Mucosa of descending colon (tissue), 3 donors: ENCODE results near the gene RUNDC3A. TPM values are rescaled to one million over a fixed set of nuclear protein-coding genes. Genes with fewer than 3 reads are reported as not detected.

Experiments used
- ATAC-seq: fragments of 200-7000 bp; cut with Tn5 transposase; one replicate; pipeline ENCODE4 v1.9.1; 2020; ENCODE audit warnings: mild to moderate bottlenecking, moderate library complexity
- DNase-seq, 3 donors: peaks; one replicate each; pipeline ENCODE4 v3.0.0-alpha.2; 2020
- H3K36me3 ChIP-seq: fragments of 200-600 bp; one replicate; pipeline ENCODE4 v1.8.0; 2021; ENCODE audit warnings: low read depth, mild to moderate bottlenecking
- H3K4me1 ChIP-seq: fragments of 200-600 bp; one replicate; pipeline ENCODE4 v1.8.0; 2021; ENCODE audit warnings: low read depth, mild to moderate bottlenecking
- H3K4me3 ChIP-seq: fragments of 200-600 bp; one replicate; pipeline ENCODE4 v1.8.0; 2021; ENCODE audit warnings: mild to moderate bottlenecking
- H3K9me3 ChIP-seq: fragments of 200-600 bp; one replicate; pipeline ENCODE4 v1.8.0; 2021; ENCODE audit warnings: mild to moderate bottlenecking
- intact Hi-C, 2 donors: fragments of 100-400 bp; cut with DNase I in 1 of 2; cut with micrococcal nuclease in 1 of 2; formaldehyde crosslinking; loops; one replicate each; pipeline versions ENCODE4 v1.11.0 to v1.11.1; 2022; cut with DNase I, micrococcal nuclease
- total RNA-seq, 3 donors: library from RNA; stranded (reverse); fragmentation: NEBNext Ultra II Directional in 2 of 3; extraction: Animal tissue kit (Norgen Biotek cat#: 25700) in 2 of 3; gene quantifications; one replicate each; pipeline versions ENCODE4 v1.2.1 to v1.2.4, GENCODE V29; 2021 to 2023
- TF ChIP-seq, protein P1 (sequence below): fragments of 200-600 bp; IDR thresholded peaks from one replicate; pipeline ENCODE4 v1.8.0; 2022; ENCODE audit warnings: antibody characterized with exemption, mild to moderate bottlenecking
- donor health status: DM: no; HTN: no; CAD: no; lungs with moderate emphysema.
- donor health status: DM: no; HTN: no; CAD: no.
- donor health status: DM: no; HTN: yes; CAD: no.

RUNDC3A gene
- total RNA-seq, 3 donors from 2014 or later = 0.34 to 3.7 (median 1.4) TPM

DNA sequence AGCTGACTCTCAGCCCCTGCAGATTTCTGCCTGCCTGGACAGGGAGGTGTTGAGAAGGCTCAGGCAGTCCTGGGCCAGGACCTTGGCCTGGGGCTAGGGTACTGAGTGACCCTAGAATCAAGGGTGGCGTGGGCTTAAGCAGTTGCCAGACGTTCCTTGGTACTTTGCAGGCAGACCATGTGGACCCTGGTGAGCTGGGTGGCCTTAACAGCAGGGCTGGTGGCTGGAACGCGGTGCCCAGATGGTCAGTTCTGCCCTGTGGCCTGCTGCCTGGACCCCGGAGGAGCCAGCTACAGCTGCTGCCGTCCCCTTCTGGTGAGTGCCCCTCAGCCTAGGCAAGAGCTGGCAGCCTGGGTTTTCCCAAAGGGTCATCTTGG, 40.6 kb downstream of the RUNDC3A start:
- intact Hi-C loops = no loop called here
- Histone ChIP-seq H3K9me3 (no peaks in the 10 kb centered on the region), H3K4me3 (no peak overlapping the region), H3K4me1 (peaks cover 22% of the 10 kb centered on the region), H3K36me3 (peaks cover 9% of the 10 kb centered on the region)
- ATAC-seq = no peak
- TF ChIP-seq, protein P1, sequence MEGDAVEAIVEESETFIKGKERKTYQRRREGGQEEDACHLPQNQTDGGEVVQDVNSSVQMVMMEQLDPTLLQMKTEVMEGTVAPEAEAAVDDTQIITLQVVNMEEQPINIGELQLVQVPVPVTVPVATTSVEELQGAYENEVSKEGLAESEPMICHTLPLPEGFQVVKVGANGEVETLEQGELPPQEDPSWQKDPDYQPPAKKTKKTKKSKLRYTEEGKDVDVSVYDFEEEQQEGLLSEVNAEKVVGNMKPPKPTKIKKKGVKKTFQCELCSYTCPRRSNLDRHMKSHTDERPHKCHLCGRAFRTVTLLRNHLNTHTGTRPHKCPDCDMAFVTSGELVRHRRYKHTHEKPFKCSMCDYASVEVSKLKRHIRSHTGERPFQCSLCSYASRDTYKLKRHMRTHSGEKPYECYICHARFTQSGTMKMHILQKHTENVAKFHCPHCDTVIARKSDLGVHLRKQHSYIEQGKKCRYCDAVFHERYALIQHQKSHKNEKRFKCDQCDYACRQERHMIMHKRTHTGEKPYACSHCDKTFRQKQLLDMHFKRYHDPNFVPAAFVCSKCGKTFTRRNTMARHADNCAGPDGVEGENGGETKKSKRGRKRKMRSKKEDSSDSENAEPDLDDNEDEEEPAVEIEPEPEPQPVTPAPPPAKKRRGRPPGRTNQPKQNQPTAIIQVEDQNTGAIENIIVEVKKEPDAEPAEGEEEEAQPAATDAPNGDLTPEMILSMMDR = no peak
- DNase-seq = peak in 1 of 3 donors; percentile 52

GRCh38 chr17:44349553-44350070, 41.2 kb downstream of the RUNDC3A start:
- ATAC-seq (no peak), DNase-seq (no peak)
- intact Hi-C loops = no loop called here
- TF ChIP-seq, protein P1 = no peak
- no peaks in the 10 kb centered on the region for H3K9me3 ChIP-seq
- H3K4me3 ChIP-seq = no peak overlapping the region
- H3K4me1 ChIP-seq = peaks cover 17% of the 10 kb centered on the region
- peaks cover 9% of the 10 kb centered on the region for H3K36me3 ChIP-seq

- ATAC-seq = peak; percentile 75
- H3K36me3 ChIP-seq = peaks cover 9% of the 10 kb centered on the region
Measured at GRCh38 chr17:44350733-44351226, 42.4 kb downstream of the RUNDC3A start.

DNA sequence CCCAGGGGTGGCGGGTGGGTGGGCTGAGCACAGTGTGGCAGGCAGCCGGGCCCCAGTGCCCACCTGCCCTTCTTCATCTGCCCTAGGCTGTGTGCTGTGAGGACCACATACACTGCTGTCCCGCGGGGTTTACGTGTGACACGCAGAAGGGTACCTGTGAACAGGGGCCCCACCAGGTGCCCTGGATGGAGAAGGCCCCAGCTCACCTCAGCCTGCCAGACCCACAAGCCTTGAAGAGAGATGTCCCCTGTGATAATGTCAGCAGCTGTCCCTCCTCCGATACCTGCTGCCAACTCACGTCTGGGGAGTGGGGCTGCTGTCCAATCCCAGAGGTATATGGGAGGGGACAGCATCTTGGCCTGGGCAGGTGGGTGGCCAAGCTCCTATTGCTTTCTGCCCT, 43.1 kb downstream of the RUNDC3A start:
- TF ChIP-seq, protein P1 = no peak
- intact Hi-C loops = no loop called here
- H3K36me3 ChIP-seq = peaks cover 9% of the 10 kb centered on the region

More at GRCh38 chr17:44350733-44351226, 42.4 kb downstream of the RUNDC3A start:
- H3K9me3 ChIP-seq = no peaks in the 10 kb centered on the region
- TF ChIP-seq, protein P1 = peak; percentile 82
- intact Hi-C loops = no loop called here
- DNase-seq = peak; percentile 79 to 85 (median 80)
- H3K4me1 ChIP-seq = peaks cover 16% of the 10 kb centered on the region
- H3K4me3 ChIP-seq = no peak overlapping the region

GRCh38 chr17:44351961-44352827, 43.8 kb downstream of the RUNDC3A start:
- H3K36me3 ChIP-seq = peaks cover 9% of the 10 kb centered on the region
- intact Hi-C loops = no loop called here

More for the DNA sequence above, 43.1 kb downstream of the RUNDC3A start:
- Histone ChIP-seq H3K4me3 (no peak overlapping the region), H3K9me3 (no peaks in the 10 kb centered on the region), H3K4me1 (peaks cover 10% of the 10 kb centered on the region)
- ATAC-seq (no peak), DNase-seq (no peak)

More at GRCh38 chr17:44351961-44352827, 43.8 kb downstream of the RUNDC3A start:
- peaks cover 5% of the 10 kb centered on the region for H3K4me1 ChIP-seq
- H3K9me3 ChIP-seq = no peaks in the 10 kb centered on the region
- TF ChIP-seq, protein P1 = no peak
- no peak overlapping the region for H3K4me3 ChIP-seq
- DNase-seq (peak in 1 of 3 donors; percentile 54), ATAC-seq (no peak)
